ENCODE results near the gene SCMH1.
A peak's percentile ranks its signal among the peaks of the same experiment; 100 is the strongest.
"Not testable (repeated sequence)": the region's sequence is repeated elsewhere in the genome, so short reads cannot be mapped to it uniquely, and the experiment has no call there.

SCMH1 gene

GRCh38 chr1:41215623-41216022, 26.5 kb downstream of the SCMH1 start:
- DNase-seq (ENCODE audit: low spot score): no peak

GRCh38 chr1:41213341-41213740, 28.8 kb downstream of the SCMH1 start:
- FAIRE-seq (no peak), DNase-seq (ENCODE audit: low spot score) (no peak)

More at GRCh38 chr1:41215623-41216022, 26.5 kb downstream of the SCMH1 start:
- FAIRE-seq: no peak

- DNase-seq (ENCODE audit: low spot score); FAIRE-seq: not testable (repeated sequence)
Observed at GRCh38 chr1:41211608-41212007, 30.5 kb downstream of the SCMH1 start.

GRCh38 chr1:41207053-41207452, 35.1 kb downstream of the SCMH1 start:
- FAIRE-seq; DNase-seq (ENCODE audit: low spot score): not testable (repeated sequence)

- no peak for FAIRE-seq
- DNase-seq (ENCODE audit: low spot score): no peak
Observed at GRCh38 chr1:41200728-41201127, 41.4 kb downstream of the SCMH1 start.

- DNase-seq (ENCODE audit: low spot score) (no peak), FAIRE-seq (no peak)
Observed at GRCh38 chr1:41199375-41199774, 42.7 kb downstream of the SCMH1 start.

GRCh38 chr1:41192456-41193178, 49.5 kb downstream of the SCMH1 start:
- DNase-seq (ENCODE audit: low spot score): no peak
- no peak for FAIRE-seq

GRCh38 chr1:41184446-41184845, 57.7 kb downstream of the SCMH1 start:
- FAIRE-seq (no peak), DNase-seq (ENCODE audit: low spot score) (no peak)

- not testable (repeated sequence) for DNase-seq (ENCODE audit: low spot score); FAIRE-seq
Observed at GRCh38 chr1:41178230-41178629, 63.9 kb downstream of the SCMH1 start.

GRCh38 chr1:41175546-41175945, 66.6 kb downstream of the SCMH1 start:
- no peak for DNase-seq (ENCODE audit: low spot score)
- no peak for FAIRE-seq

GRCh38 chr1:41174170-41174569, 67.9 kb downstream of the SCMH1 start:
- FAIRE-seq (peak; percentile 63), DNase-seq (ENCODE audit: low spot score) (no peak)

- no peak for FAIRE-seq
- no peak for DNase-seq (ENCODE audit: low spot score)
Observed at GRCh38 chr1:41173651-41174050, 68.5 kb downstream of the SCMH1 start.

GRCh38 chr1:41171266-41171874, 70.7 kb downstream of the SCMH1 start:
- FAIRE-seq (no peak), DNase-seq (ENCODE audit: low spot score) (no peak)

- no peak for FAIRE-seq
Observed at GRCh38 chr1:41169799-41170180, 72.3 kb downstream of the SCMH1 start.

GRCh38 chr1:41169066-41169798, 72.9 kb downstream of the SCMH1 start:
- DNase-seq (ENCODE audit: low spot score) (no peak), FAIRE-seq (no peak)

More at GRCh38 chr1:41169799-41170180, 72.3 kb downstream of the SCMH1 start:
- no peak for DNase-seq (ENCODE audit: low spot score)

GRCh38 chr1:41167667-41168066, 74.4 kb downstream of the SCMH1 start:
- FAIRE-seq (no peak), DNase-seq (ENCODE audit: low spot score) (no peak)

GRCh38 chr1:41164727-41165126, 77.4 kb downstream of the SCMH1 start:
- no peak for DNase-seq (ENCODE audit: low spot score)
- no peak for FAIRE-seq

GRCh38 chr1:41162441-41162840, 79.7 kb downstream of the SCMH1 start:
- DNase-seq (ENCODE audit: low spot score) (no peak), FAIRE-seq (no peak)

- DNase-seq (ENCODE audit: low spot score) (no peak), FAIRE-seq (no peak)
Observed at GRCh38 chr1:41161846-41162245, 80.3 kb downstream of the SCMH1 start.

- DNase-seq (ENCODE audit: low spot score) (no peak), FAIRE-seq (no peak)
Observed at GRCh38 chr1:41160498-41161110, 81.5 kb downstream of the SCMH1 start.

- no peak for FAIRE-seq
Observed at GRCh38 chr1:41158966-41159365, 83.1 kb downstream of the SCMH1 start.

More at GRCh38 chr1:41158966-41159365, 83.1 kb downstream of the SCMH1 start:
- DNase-seq (ENCODE audit: low spot score): no peak
